GM18517 (cell line): ENCODE measurements around the gene PRRT4.
A peak's percentile ranks its signal among the peaks of the same experiment; 100 is the strongest.

Experiments used
- ATAC-seq: cut with Tn5 transposase; IDR thresholded peaks from one replicate; pipeline ENCODE4 v1.9.1; 2021; ENCODE audit warnings: mild to moderate bottlenecking, moderate library complexity; ENCODE audit not compliant: unreplicated experiment

PRRT4 gene

DNA sequence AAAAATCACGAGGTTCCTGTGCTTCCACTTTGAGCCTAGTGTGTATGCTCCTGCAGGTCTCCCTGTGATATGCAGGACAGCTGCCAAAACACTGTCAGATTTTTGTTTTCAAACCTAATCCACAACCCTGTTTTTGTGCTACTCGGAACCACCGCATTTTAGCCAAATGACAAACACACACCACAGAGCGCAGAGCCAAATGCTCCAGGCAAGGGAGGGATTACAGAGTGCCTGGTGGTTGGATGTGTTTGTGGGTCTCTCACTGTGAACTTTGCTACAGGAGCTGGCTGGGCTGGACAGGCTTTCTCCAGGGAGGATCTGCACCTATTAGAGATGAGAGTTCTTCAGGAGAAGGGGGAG, 12.0 kb downstream of the PRRT4 start:
- ATAC-seq = no peak

GRCh38 chr7:128347647-128348097, 13.8 kb downstream of the PRRT4 start:
- no peak for ATAC-seq

- ATAC-seq = no peak
Measured at GRCh38 chr7:128344431-128344774, 17.1 kb downstream of the PRRT4 start.

- peak; percentile 92 for ATAC-seq
Measured at GRCh38 chr7:128343554-128344430, 17.7 kb downstream of the PRRT4 start, which contains the start of gene RBM28. Gene RBM28 (minus strand): TSS chr7:128343908. CDS start chr7:128343793, 115 bp downstream.

- no peak for ATAC-seq
Measured at GRCh38 chr7:128341733-128342132, 19.8 kb downstream of the PRRT4 start.

DNA sequence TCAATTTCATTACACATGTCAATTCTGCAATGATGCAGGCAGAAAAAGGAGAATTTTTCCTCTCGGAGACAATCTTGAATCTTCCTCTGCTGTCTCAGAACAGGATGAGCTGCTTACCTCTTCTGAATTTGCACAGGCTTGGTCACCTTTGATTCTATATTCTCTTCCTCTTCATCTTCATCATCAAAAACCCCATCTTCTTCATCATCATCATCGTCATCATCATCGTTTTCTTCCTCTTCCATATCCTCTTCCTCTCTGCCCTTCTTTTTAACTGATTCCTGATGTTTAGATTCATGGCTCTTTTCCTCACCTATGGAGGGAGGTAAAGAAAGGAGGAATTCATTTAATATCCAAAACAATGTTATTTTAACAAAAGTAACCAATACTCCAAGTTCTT, 25.8 kb downstream of the PRRT4 start:
- ATAC-seq = no peak

DNA sequence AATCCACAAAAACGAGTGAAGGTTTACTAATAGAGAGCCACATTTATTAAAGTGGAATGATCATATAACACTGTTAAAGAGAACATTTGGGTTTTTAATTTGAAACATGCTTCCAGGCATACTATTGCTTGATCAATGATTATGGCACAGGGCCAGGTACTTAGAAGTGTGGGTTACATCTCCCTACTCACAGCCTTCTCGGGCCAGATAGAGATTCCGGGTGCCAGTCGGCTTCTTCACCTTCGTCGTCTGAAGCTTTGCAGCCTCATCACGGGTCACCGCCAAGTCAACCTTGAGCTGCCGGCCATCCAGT, 37.2 kb downstream of the PRRT4 start:
- no peak for ATAC-seq

DNA sequence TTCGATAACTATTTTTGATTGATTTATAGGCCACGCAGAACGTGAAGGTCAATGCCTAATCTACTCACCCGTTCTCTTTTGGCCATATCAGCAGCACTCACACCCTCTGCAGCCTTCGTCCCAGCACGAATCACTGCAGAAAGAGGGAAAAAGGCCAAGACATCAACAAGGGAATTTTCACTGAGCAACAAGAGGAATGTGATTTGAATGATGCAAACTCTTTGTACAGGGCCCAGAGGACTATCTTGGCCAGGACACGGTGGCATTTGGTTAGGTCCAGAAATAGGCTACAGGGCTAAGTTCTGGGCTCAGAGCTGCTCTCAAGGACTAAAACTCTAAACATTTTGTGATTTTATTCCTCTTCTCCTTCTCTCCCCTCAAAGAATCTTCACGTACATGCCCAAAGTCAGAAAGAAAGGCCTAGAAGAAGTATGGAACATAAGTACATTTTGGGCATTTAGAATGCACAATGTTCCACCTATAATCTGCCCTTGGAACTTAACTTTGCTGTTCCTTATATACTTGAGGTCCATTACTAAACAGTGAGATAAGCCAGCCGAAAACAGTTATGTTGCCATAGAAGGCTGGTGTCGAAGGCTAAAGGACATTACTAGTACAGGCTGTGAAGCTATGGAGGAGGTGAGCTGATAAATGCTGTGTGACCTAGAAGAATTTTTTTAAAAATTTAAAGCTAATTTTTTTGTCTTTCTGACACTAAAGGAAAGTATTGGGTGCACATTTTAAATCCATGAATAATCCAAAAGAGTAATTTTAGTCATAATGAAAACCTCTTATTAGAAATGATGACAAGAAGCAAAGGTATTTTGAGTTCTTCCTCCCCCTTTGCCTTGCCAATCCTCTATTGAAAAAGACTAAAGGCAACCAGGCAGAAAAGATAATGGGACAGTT, 37.8 kb downstream of the PRRT4 start:
- ATAC-seq = no peak

- no peak for ATAC-seq
Measured at GRCh38 chr7:128323040-128323439, 38.5 kb downstream of the PRRT4 start.

- no peak for ATAC-seq
Measured at GRCh38 chr7:128322040-128322643, 39.3 kb downstream of the PRRT4 start.

- ATAC-seq = no peak
Measured at GRCh38 chr7:128321044-128321422, 40.5 kb downstream of the PRRT4 start.

- no peak for ATAC-seq
Measured at GRCh38 chr7:128318691-128319090, 42.8 kb downstream of the PRRT4 start.

GRCh38 chr7:128311013-128311412, 50.5 kb downstream of the PRRT4 start:
- ATAC-seq = no peak

GRCh38 chr7:128310499-128310898, 51.0 kb downstream of the PRRT4 start:
- ATAC-seq = no peak

- ATAC-seq = no peak
Measured at GRCh38 chr7:128309976-128310375, 51.5 kb downstream of the PRRT4 start.

GRCh38 chr7:128309124-128309523, 52.4 kb downstream of the PRRT4 start:
- no peak for ATAC-seq

GRCh38 chr7:128307061-128307460, 54.4 kb downstream of the PRRT4 start:
- ATAC-seq = no peak

- ATAC-seq = no peak
Measured at GRCh38 chr7:128304212-128304611, 57.3 kb downstream of the PRRT4 start.

- ATAC-seq = no peak
Measured at GRCh38 chr7:128303643-128304042, 57.8 kb downstream of the PRRT4 start.

- no peak for ATAC-seq
Measured at GRCh38 chr7:128303133-128303532, 58.4 kb downstream of the PRRT4 start.

DNA sequence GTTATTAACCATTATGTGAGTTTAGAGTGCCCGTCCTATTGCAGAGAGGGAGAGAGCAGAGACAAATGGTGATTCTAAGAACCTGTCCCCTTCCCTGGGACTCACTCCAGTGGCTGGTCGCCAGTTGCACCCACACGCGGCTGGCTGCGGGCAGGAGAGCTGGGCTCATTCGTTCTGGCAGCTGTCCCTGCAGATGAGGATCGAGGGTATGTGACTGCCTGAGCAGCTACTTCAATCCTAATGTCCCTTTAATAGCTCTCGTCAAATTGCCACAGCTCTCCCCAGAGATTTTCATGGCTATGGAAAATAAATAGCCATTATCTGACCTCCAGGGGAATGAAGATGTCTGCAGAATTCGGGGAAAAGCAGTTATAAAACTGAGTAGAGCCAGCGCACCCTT, 59.4 kb downstream of the PRRT4 start:
- ATAC-seq = no peak
